HK-2 (cell line): ENCODE results near the gene RNASE12.
A peak's percentile ranks its signal among the peaks of the same experiment; 100 is the strongest.
"Not testable (repeated sequence)": the region's sequence is repeated elsewhere in the genome, so short reads cannot be mapped to it uniquely, and the experiment has no call there.

Experiments used
- DNase-seq: peaks from one replicate; pipeline ENCODE4 v3.0.0-alpha.2; 2018; ENCODE audit not compliant: unreplicated experiment

Gene RNASE12

GRCh38 chr14:20591235-20591634, at the start of gene RNASE12:
Gene RNASE12 (minus strand): TSS chr14:20591376. CDS start chr14:20590723, 653 bp downstream.
- no peak for DNase-seq

- peak; percentile 60 for DNase-seq
Measured at GRCh38 chr14:20632831-20633691, 41.9 kb upstream of the RNASE12 start.

GRCh38 chr14:20632448-20632830, 41.3 kb upstream of the RNASE12 start:
- no peak for DNase-seq

- peak; percentile 71 for DNase-seq
Measured at GRCh38 chr14:20631880-20632389, 40.8 kb upstream of the RNASE12 start.

GRCh38 chr14:20631023-20631879, 40.1 kb upstream of the RNASE12 start:
- DNase-seq = peak; percentile 62

- peak; percentile 70 for DNase-seq
Measured at GRCh38 chr14:20630340-20631022, 39.3 kb upstream of the RNASE12 start.

GRCh38 chr14:20628063-20628854, 37.1 kb upstream of the RNASE12 start:
- no peak for DNase-seq

- DNase-seq = no peak
Measured at GRCh38 chr14:20627346-20628027, 36.3 kb upstream of the RNASE12 start.

- DNase-seq = no peak
Measured at GRCh38 chr14:20626274-20626673, 35.1 kb upstream of the RNASE12 start.

GRCh38 chr14:20624495-20625070, 33.4 kb upstream of the RNASE12 start:
- DNase-seq = peak; percentile 59

GRCh38 chr14:20623798-20624197, 32.6 kb upstream of the RNASE12 start:
- no peak for DNase-seq

- DNase-seq = no peak
Measured at GRCh38 chr14:20622816-20623291, 31.7 kb upstream of the RNASE12 start.

- no peak for DNase-seq
Measured at GRCh38 chr14:20620798-20621478, 29.8 kb upstream of the RNASE12 start.

- DNase-seq = not testable (repeated sequence)
Measured at GRCh38 chr14:20619688-20620087, 28.5 kb upstream of the RNASE12 start.

- no peak for DNase-seq
Measured at GRCh38 chr14:20618271-20618749, 27.1 kb upstream of the RNASE12 start.

- DNase-seq = no peak
Measured at GRCh38 chr14:20617138-20618003, 26.2 kb upstream of the RNASE12 start.

GRCh38 chr14:20615996-20616395, 24.8 kb upstream of the RNASE12 start:
- no peak for DNase-seq
